ENCODE measurements around the gene PHF21A.

PHF21A gene

GRCh38 chr11:45896422-45896984, 224.8 kb downstream of the PHF21A start:
- Histone ChIP-seq H3K4ac (ENCODE audit: low read depth in 1 of 2, low read length in 2 of 2) (no peak overlapping the region), H3K4me1 (ENCODE audit: control insufficient read depth, insufficient read depth, low read depth, low read length) (peaks cover 21% of the 10 kb centered on the region), H2AFZ (ENCODE audit: low read depth, low read length) (no peak overlapping the region), H4K91ac (ENCODE audit: low read length) (no peak overlapping the region), H3K36me3 (ENCODE audit: control insufficient read depth in 1 of 2, insufficient read depth in 2 of 2, low read depth in 1 of 2, low read length in 2 of 2) (no peaks in the 10 kb centered on the region), H3K14ac (ENCODE audit: low read length in 2 of 2) (no peak overlapping the region), H3K9ac (ENCODE audit: low read length) (no peak overlapping the region), H3K79me1 (replicated peaks; ENCODE audit: low read length, poor library complexity, severe bottlenecking) (peaks cover 3% of the 10 kb centered on the region), H3K9me3 (ENCODE audit: control insufficient read depth, low read length) (no peaks in the 10 kb centered on the region), H4K8ac (ENCODE audit: low read length) (no peak overlapping the region), H3K27ac (ENCODE audit: low read length, poor library complexity, severe bottlenecking) (no peak overlapping the region), H3K23ac (ENCODE audit: low read length in 2 of 2) (no peak overlapping the region), H3K27me3 (ENCODE audit: control insufficient read depth in 1 of 2, insufficient read depth in 1 of 2, low read length in 2 of 2) (peaks cover 38 to 65% of the 10 kb centered on the region in 2 experiments), H2BK120ac (ENCODE audit: low read depth, low read length) (no peak overlapping the region), H2BK5ac (ENCODE audit: low read depth, low read length, poor library complexity, severe bottlenecking) (no peak overlapping the region), H2AK5ac (ENCODE audit: low read length, severe bottlenecking) (no peak overlapping the region), H2BK12ac (ENCODE audit: low read length in 2 of 2) (no peak overlapping the region), H3K18ac (ENCODE audit: low read depth in 1 of 2, low read length in 2 of 2) (no peak overlapping the region), H2BK15ac (ENCODE audit: low read depth, poor library complexity, severe bottlenecking) (no peak overlapping the region), H3K4me2 (ENCODE audit: low read length, poor library complexity, severe bottlenecking) (no peak overlapping the region), H3K4me3 (ENCODE audit: insufficient read depth in 1 of 2, low read depth in 1 of 2, low read length in 2 of 2) (no peak overlapping the region)
- WGBS = 23% methylated on average over 19 of the region's 19 CpGs
- no peak for DNase-seq

GRCh38 chr11:45895553-45896259, 225.5 kb downstream of the PHF21A start:
- Histone ChIP-seq H3K27me3 (ENCODE audit: control insufficient read depth in 1 of 2, insufficient read depth in 1 of 2, low read length in 2 of 2) (peaks cover 42 to 65% of the 10 kb centered on the region in 2 experiments), H3K9me3 (ENCODE audit: control insufficient read depth, low read length) (no peaks in the 10 kb centered on the region), H3K9ac (ENCODE audit: low read length) (no peak overlapping the region), H3K79me1 (replicated peaks; ENCODE audit: low read length, poor library complexity, severe bottlenecking) (peaks cover 2% of the 10 kb centered on the region), H2BK12ac (ENCODE audit: low read length in 2 of 2) (no peak overlapping the region), H2BK5ac (ENCODE audit: low read depth, low read length, poor library complexity, severe bottlenecking) (no peak overlapping the region), H3K18ac (ENCODE audit: low read depth in 1 of 2, low read length in 2 of 2) (no peak overlapping the region), H2AFZ (ENCODE audit: low read depth, low read length) (no peak overlapping the region), H2BK15ac (ENCODE audit: low read depth, poor library complexity, severe bottlenecking) (no peak overlapping the region), H3K27ac (ENCODE audit: low read length, poor library complexity, severe bottlenecking) (no peak overlapping the region), H3K4me2 (ENCODE audit: low read length, poor library complexity, severe bottlenecking) (no peak overlapping the region), H3K36me3 (ENCODE audit: control insufficient read depth in 1 of 2, insufficient read depth in 2 of 2, low read depth in 1 of 2, low read length in 2 of 2) (no peaks in the 10 kb centered on the region), H3K4ac (ENCODE audit: low read depth in 1 of 2, low read length in 2 of 2) (no peak overlapping the region), H2BK120ac (ENCODE audit: low read depth, low read length) (no peak overlapping the region), H3K4me3 (ENCODE audit: insufficient read depth in 1 of 2, low read depth in 1 of 2, low read length in 2 of 2) (no peak overlapping the region), H3K23ac (ENCODE audit: low read length in 2 of 2) (no peak overlapping the region), H4K91ac (ENCODE audit: low read length) (no peak overlapping the region), H4K8ac (ENCODE audit: low read length) (no peak overlapping the region), H3K4me1 (ENCODE audit: control insufficient read depth, insufficient read depth, low read depth, low read length) (peaks cover 16% of the 10 kb centered on the region), H2AK5ac (ENCODE audit: low read length, severe bottlenecking) (no peak overlapping the region), H3K14ac (ENCODE audit: low read length in 2 of 2) (no peak overlapping the region)
- WGBS = 81% methylated on average over 6 of the region's 8 CpGs
- no peak for DNase-seq

GRCh38 chr11:45894555-45895247, 226.6 kb downstream of the PHF21A start:
- H3K4me3 ChIP-seq (ENCODE audit: insufficient read depth in 1 of 2, low read depth in 1 of 2, low read length in 2 of 2) = no peak overlapping the region
- no peak overlapping the region for H2AFZ ChIP-seq (ENCODE audit: low read depth, low read length)
- H4K8ac ChIP-seq (ENCODE audit: low read length) = no peak overlapping the region
- no peaks in the 10 kb centered on the region for H3K36me3 ChIP-seq (ENCODE audit: control insufficient read depth in 1 of 2, insufficient read depth in 2 of 2, low read depth in 1 of 2, low read length in 2 of 2)
- no peak overlapping the region for H3K27ac ChIP-seq (ENCODE audit: low read length, poor library complexity, severe bottlenecking)
- peak overlapping the region in 1 of 2 experiments; percentile 25 for H3K23ac ChIP-seq (ENCODE audit: low read length in 2 of 2)
- no peak overlapping the region for H2BK12ac ChIP-seq (ENCODE audit: low read length in 2 of 2)
- no peak overlapping the region for H3K4me2 ChIP-seq (ENCODE audit: low read length, poor library complexity, severe bottlenecking)
- no peak overlapping the region for H2AK5ac ChIP-seq (ENCODE audit: low read length, severe bottlenecking)
- H3K14ac ChIP-seq (ENCODE audit: low read length in 2 of 2) = no peak overlapping the region
- H2BK5ac ChIP-seq (ENCODE audit: low read depth, low read length, poor library complexity, severe bottlenecking) = no peak overlapping the region
- no peak overlapping the region for H3K9ac ChIP-seq (ENCODE audit: low read length)
- no peak overlapping the region for H2BK15ac ChIP-seq (ENCODE audit: low read depth, poor library complexity, severe bottlenecking)
- no peak overlapping the region for H4K91ac ChIP-seq (ENCODE audit: low read length)
- H3K27me3 ChIP-seq (ENCODE audit: control insufficient read depth in 1 of 2, insufficient read depth in 1 of 2, low read length in 2 of 2) = peaks cover 42 to 71% of the 10 kb centered on the region in 2 experiments
- H3K4ac ChIP-seq (ENCODE audit: low read depth in 1 of 2, low read length in 2 of 2) = no peak overlapping the region
- no peak overlapping the region for H2BK120ac ChIP-seq (ENCODE audit: low read depth, low read length)
- no peaks in the 10 kb centered on the region for H3K9me3 ChIP-seq (ENCODE audit: control insufficient read depth, low read length)
- H3K4me1 ChIP-seq (ENCODE audit: control insufficient read depth, insufficient read depth, low read depth, low read length) = peaks cover 9% of the 10 kb centered on the region
- 75% methylated on average over 6 of the region's 6 CpGs for WGBS
- no peak for DNase-seq
- H3K18ac ChIP-seq (ENCODE audit: low read depth in 1 of 2, low read length in 2 of 2) = no peak overlapping the region
- H3K79me1 ChIP-seq (replicated peaks; ENCODE audit: low read length, poor library complexity, severe bottlenecking) = no peaks in the 10 kb centered on the region

- Histone ChIP-seq H3K27me3 (ENCODE audit: control insufficient read depth in 1 of 2, insufficient read depth in 1 of 2, low read length in 2 of 2) (peaks cover 42 to 68% of the 10 kb centered on the region in 2 experiments), H4K91ac (ENCODE audit: low read length) (no peak overlapping the region), H3K18ac (ENCODE audit: low read depth in 1 of 2, low read length in 2 of 2) (no peak overlapping the region), H3K4ac (ENCODE audit: low read depth in 1 of 2, low read length in 2 of 2) (no peak overlapping the region), H2BK15ac (ENCODE audit: low read depth, poor library complexity, severe bottlenecking) (no peak overlapping the region), H2BK5ac (ENCODE audit: low read depth, low read length, poor library complexity, severe bottlenecking) (no peak overlapping the region), H2AFZ (ENCODE audit: low read depth, low read length) (no peak overlapping the region), H3K23ac (ENCODE audit: low read length in 2 of 2) (no peak overlapping the region), H2BK12ac (ENCODE audit: low read length in 2 of 2) (no peak overlapping the region), H3K4me2 (ENCODE audit: low read length, poor library complexity, severe bottlenecking) (no peak overlapping the region), H3K9ac (ENCODE audit: low read length) (no peak overlapping the region), H3K4me3 (ENCODE audit: insufficient read depth in 1 of 2, low read depth in 1 of 2, low read length in 2 of 2) (no peak overlapping the region), H3K14ac (ENCODE audit: low read length in 2 of 2) (no peak overlapping the region), H3K36me3 (ENCODE audit: control insufficient read depth in 1 of 2, insufficient read depth in 2 of 2, low read depth in 1 of 2, low read length in 2 of 2) (no peaks in the 10 kb centered on the region), H3K9me3 (ENCODE audit: control insufficient read depth, low read length) (no peaks in the 10 kb centered on the region), H4K8ac (ENCODE audit: low read length) (no peak overlapping the region), H2BK120ac (ENCODE audit: low read depth, low read length) (no peak overlapping the region), H3K27ac (ENCODE audit: low read length, poor library complexity, severe bottlenecking) (no peak overlapping the region), H3K79me1 (replicated peaks; ENCODE audit: low read length, poor library complexity, severe bottlenecking) (no peaks in the 10 kb centered on the region), H2AK5ac (ENCODE audit: low read length, severe bottlenecking) (no peak overlapping the region), H3K4me1 (ENCODE audit: control insufficient read depth, insufficient read depth, low read depth, low read length) (peaks cover 3% of the 10 kb centered on the region)
- no peak for DNase-seq
- WGBS = 79% methylated on average over 5 of the region's 5 CpGs
Measured at GRCh38 chr11:45892856-45893255, 228.4 kb downstream of the PHF21A start.
